Panc1 (cell line): ENCODE results near the gene C15orf39.

Source experiments
- CTCF ChIP-seq: fragments of 450-650 bp; IDR thresholded peaks from 2 replicates; pipeline ENCODE4 v1.5.1; 2017; ENCODE audit warnings: mild to moderate bottlenecking
- POLR2AphosphoS5 ChIP-seq: IDR thresholded peaks from 2 replicates; pipeline ENCODE4 v1.6.1; 2012; ENCODE audit warnings: mild to moderate bottlenecking, low read depth, low read length, moderate library complexity
- REST ChIP-seq, 2 experiments: IDR thresholded peaks; 2 replicates each; pipeline ENCODE4 v1.6.1; 2011 to 2012; ENCODE audit warnings: low read depth in 2 of 2, control low read depth in 1 of 2, low read length in 1 of 2, mild to moderate bottlenecking in 1 of 2, moderate library complexity in 1 of 2; ENCODE audit not compliant: insufficient read depth in 1 of 2
- SIN3A ChIP-seq: IDR thresholded peaks from 2 replicates; pipeline ENCODE4 v1.6.1; 2012; ENCODE audit warnings: low read depth, mild to moderate bottlenecking, low read length, moderate library complexity, borderline replicate concordance; ENCODE audit not compliant: insufficient read depth

GRCh38 chr15:75217012-75217411, 15.3 kb downstream of the C15orf39 start:
- TF ChIP-seq CTCF = no peak
- no peak for TF ChIP-seq REST (IDR thresholded peaks at IDR 0.05; ENCODE audit: insufficient read depth in 1 of 2, low read depth in 2 of 2, low read length in 1 of 2)
- no peak for TF ChIP-seq SIN3A
- TF ChIP-seq POLR2AphosphoS5 = no peak
